ENCODE results near the gene HOXA7.

DNA sequence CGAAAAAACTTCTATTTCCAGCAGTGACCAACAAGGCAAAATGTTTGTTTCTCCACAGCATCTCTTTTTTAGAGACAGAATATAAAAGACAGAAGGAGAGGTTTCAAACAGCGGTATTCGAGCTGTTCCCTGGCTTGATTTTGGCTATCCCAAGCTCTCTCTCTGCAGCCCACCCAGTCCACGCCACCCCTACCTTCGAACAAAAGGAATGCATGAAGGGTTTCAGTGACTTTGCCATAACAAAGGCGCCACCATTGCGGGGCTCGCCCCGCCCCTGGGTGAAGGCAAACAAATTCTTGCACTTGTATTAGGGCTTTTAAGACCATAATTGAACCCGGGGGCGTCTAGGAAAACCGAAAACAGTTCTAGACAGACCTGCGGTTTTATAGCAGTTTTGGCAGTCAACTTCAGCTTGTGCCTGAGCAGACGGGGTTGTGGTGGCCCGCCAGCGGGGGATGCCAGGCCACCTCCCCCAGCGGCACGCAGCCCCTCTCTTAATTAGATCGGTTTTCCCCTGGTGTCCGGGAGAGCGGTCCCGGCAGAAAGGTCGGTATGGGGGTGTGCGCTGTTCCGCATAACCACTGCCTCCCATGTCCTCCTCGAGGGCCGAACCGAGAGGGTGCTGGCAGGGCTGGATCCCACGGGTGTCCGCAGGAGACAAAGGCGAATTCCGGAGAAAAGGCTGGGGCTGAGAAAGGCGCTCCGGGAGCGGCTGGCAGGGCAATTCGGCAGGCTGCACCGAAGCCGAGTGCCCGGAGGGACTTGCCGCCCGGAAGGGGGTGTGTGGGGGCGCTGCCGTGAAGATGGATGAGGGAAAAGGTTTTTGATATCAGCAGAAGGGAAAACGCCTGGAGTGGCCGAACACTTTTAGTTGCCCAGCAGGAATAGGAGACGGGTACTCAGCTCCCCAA lies 31.3 kb upstream of the HOXA7 start:
- TF ChIP-seq, protein P1, sequence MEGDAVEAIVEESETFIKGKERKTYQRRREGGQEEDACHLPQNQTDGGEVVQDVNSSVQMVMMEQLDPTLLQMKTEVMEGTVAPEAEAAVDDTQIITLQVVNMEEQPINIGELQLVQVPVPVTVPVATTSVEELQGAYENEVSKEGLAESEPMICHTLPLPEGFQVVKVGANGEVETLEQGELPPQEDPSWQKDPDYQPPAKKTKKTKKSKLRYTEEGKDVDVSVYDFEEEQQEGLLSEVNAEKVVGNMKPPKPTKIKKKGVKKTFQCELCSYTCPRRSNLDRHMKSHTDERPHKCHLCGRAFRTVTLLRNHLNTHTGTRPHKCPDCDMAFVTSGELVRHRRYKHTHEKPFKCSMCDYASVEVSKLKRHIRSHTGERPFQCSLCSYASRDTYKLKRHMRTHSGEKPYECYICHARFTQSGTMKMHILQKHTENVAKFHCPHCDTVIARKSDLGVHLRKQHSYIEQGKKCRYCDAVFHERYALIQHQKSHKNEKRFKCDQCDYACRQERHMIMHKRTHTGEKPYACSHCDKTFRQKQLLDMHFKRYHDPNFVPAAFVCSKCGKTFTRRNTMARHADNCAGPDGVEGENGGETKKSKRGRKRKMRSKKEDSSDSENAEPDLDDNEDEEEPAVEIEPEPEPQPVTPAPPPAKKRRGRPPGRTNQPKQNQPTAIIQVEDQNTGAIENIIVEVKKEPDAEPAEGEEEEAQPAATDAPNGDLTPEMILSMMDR (IDR thresholded peaks at IDR 0.05): no peak
- no peak for TF ChIP-seq POLR2A (IDR thresholded peaks at IDR 0.05)
